Activated CD8-positive, alpha-beta memory T cell treated with anti-CD3 and anti-CD28 coated beads, Interleukin-2, amount 50 U/mL, for 4 hours (primary cell): ENCODE results near the gene PRRT2.

ENCODE experiments used
- DNase-seq: peaks from one replicate; pipeline ENCODE4 v3.0.0-alpha.2; 2020

The PRRT2 gene

GRCh38 chr16:29863669-29863984 lies 51.6 kb downstream of the PRRT2 start:
- no peak for DNase-seq

DNA sequence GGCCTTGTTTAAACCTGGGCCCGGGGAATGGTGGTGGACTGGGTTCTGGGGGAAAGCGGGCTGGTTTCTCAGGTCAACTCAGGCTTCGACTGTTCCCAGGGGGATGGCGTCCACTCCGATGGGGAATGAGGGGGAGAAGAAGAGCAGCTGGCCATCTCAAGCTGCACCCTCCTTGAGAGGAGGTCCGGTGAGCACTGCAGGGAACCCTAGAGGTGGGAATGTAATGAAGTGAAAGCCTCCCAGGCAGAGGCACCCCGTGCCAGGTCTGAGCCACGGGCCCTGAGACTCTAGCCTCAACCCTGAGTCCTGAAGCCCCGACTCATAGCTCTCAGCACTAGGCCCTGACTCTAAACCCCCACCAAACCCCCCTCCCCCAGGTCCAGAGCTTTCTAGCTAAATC lies 52.2 kb downstream of the PRRT2 start:
- no peak for DNase-seq
